HepG2 (cell line): Measurements from ENCODE around the gene BCAM. TPM values are rescaled to one million over a fixed set of nuclear protein-coding genes. Genes with fewer than 3 reads are reported as not detected.

ENCODE experiments used
- AGO2 ChIP-seq: fragments of 200-400 bp; formaldehyde crosslinking; optimal IDR thresholded peaks from 2 replicates; pipeline ENCODE3; 2017; ENCODE audit warnings: mild to moderate bottlenecking, low read depth, low read length, moderate library complexity
- GATA4 ChIP-seq: sonication (generic); IDR thresholded peaks from 2 replicates; pipeline ENCODE4 v1.6.1; 2016; ENCODE audit warnings: antibody characterized with exemption, low read depth, borderline replicate concordance
- HIVEP1 ChIP-seq: sonication (generic); formaldehyde crosslinking; IDR thresholded peaks from 2 replicates; pipeline ENCODE4 v1.4.0; 2020; ENCODE audit warnings: mild to moderate bottlenecking, missing genetic modification reagents
- HMG20A ChIP-seq: IDR thresholded peaks from 2 replicates; pipeline ENCODE4 v1.6.1; 2016; ENCODE audit warnings: borderline replicate concordance
- HNRNPL ChIP-seq: fragments of 200-400 bp; formaldehyde crosslinking; IDR thresholded peaks from 2 replicates; pipeline ENCODE4 v1.6.1; 2017; ENCODE audit warnings: mild to moderate bottlenecking, low read depth, low read length
- KMT2A ChIP-seq: sonication (generic); formaldehyde crosslinking; IDR thresholded peaks from 2 replicates; pipeline ENCODE4 v1.4.0; 2020; ENCODE audit warnings: missing genetic modification reagents
- SAP130 ChIP-seq: IDR thresholded peaks from 2 replicates; pipeline ENCODE4 v1.6.1; 2016; ENCODE audit warnings: low read depth
- SP1 ChIP-seq, 2 experiments: fragments of 450-650 bp in 1 of 2; sonication (generic) in 1 of 2; formaldehyde crosslinking in 1 of 2; IDR thresholded peaks; 2 replicates each; pipeline versions ENCODE4 v1.4.0 to v1.6.1; 2016 to 2020; ENCODE audit warnings: missing genetic modification reagents in 1 of 2
- ZNF326 ChIP-seq: sonication (generic); formaldehyde crosslinking; IDR thresholded peaks from 2 replicates; pipeline ENCODE4 v1.4.0; 2020; ENCODE audit warnings: missing genetic modification reagents, borderline replicate concordance
- ZNF564 ChIP-seq: sonication (generic); formaldehyde crosslinking; IDR thresholded peaks from 2 replicates; pipeline ENCODE4 v1.8.1; 2023; ENCODE audit warnings: mild to moderate bottlenecking, missing genetic modification reagents
- ZNF652 ChIP-seq: IDR thresholded peaks from 2 replicates; pipeline ENCODE4 v1.6.1; 2016; ENCODE audit warnings: low read depth, borderline replicate concordance
- ZNF749 ChIP-seq: sonication (generic); formaldehyde crosslinking; IDR thresholded peaks from 2 replicates; pipeline ENCODE4 v1.8.0; 2022; ENCODE audit warnings: mild to moderate bottlenecking, missing genetic modification reagents, moderate library complexity, borderline replicate concordance
- ZNF761 ChIP-seq: sonication (generic); formaldehyde crosslinking; conservative IDR thresholded peaks from 2 replicates; pipeline ENCODE4 v1.4.0; 2020; ENCODE audit warnings: mild to moderate bottlenecking, missing genetic modification reagents
- polyA plus RNA-seq, 8 experiments: library from polyadenylated mRNA; depleted of rRNA in 3 of 8; stranded (reverse) in 7 of 8; unstranded in 1 of 8; fragments of >200 nt; fragmentation: Illumina TruSeq in 4 of 8; extraction: Trizol in 4 of 8; gene quantifications; 2 replicates each; pipeline versions ENCODE4 v1.2.1 to v1.2.3, GENCODE V29; 2011 to 2016; ENCODE audit warnings: low read depth in 4 of 8, missing spikeins in 1 of 8, mixed read lengths in 1 of 8; ENCODE audit not compliant: insufficient read depth in 1 of 8
- total RNA-seq, 5 experiments: library from RNA; depleted of rRNA; stranded (reverse); fragments of >200 nt; fragmentation: Illumina TruSeq; extraction: Trizol; gene quantifications; 2 replicates each; pipeline ENCODE4 v1.2.3, GENCODE V29; 2016; ENCODE audit warnings: low read depth in 1 of 5
- TF ChIP-seq, protein P1 (sequence below): IDR thresholded peaks from 2 replicates; pipeline ENCODE4 v1.4.0; 2020; ENCODE audit warnings: mild to moderate bottlenecking, missing genetic modification reagents
- TF ChIP-seq, protein P2 (sequence below): sonication (generic); formaldehyde crosslinking; IDR thresholded peaks from 2 replicates; pipeline ENCODE4 v1.9.0; 2021; ENCODE audit warnings: missing genetic modification reagents, mild to moderate bottlenecking, borderline replicate concordance
- TF ChIP-seq, protein P3 (sequence below): IDR thresholded peaks from 2 replicates; pipeline ENCODE4 v1.6.1; 2016; ENCODE audit warnings: mild to moderate bottlenecking
- TF ChIP-seq, protein P4 (sequence below): sonication (generic); formaldehyde crosslinking; IDR thresholded peaks from 2 replicates; pipeline ENCODE4 v1.5.1; 2020; ENCODE audit warnings: mild to moderate bottlenecking, missing genetic modification reagents
- TF ChIP-seq, protein P5 (sequence below): IDR thresholded peaks from 2 replicates; pipeline ENCODE4 v1.6.1; 2012; ENCODE audit warnings: inconsistent platforms

The BCAM gene
- total and polyA plus RNA-seq, 2 of the 13 experiments (the other 11 are each of a cell fraction or from before 2014, with no cell fraction given) = 51.2 to 62.7 TPM

DNA sequence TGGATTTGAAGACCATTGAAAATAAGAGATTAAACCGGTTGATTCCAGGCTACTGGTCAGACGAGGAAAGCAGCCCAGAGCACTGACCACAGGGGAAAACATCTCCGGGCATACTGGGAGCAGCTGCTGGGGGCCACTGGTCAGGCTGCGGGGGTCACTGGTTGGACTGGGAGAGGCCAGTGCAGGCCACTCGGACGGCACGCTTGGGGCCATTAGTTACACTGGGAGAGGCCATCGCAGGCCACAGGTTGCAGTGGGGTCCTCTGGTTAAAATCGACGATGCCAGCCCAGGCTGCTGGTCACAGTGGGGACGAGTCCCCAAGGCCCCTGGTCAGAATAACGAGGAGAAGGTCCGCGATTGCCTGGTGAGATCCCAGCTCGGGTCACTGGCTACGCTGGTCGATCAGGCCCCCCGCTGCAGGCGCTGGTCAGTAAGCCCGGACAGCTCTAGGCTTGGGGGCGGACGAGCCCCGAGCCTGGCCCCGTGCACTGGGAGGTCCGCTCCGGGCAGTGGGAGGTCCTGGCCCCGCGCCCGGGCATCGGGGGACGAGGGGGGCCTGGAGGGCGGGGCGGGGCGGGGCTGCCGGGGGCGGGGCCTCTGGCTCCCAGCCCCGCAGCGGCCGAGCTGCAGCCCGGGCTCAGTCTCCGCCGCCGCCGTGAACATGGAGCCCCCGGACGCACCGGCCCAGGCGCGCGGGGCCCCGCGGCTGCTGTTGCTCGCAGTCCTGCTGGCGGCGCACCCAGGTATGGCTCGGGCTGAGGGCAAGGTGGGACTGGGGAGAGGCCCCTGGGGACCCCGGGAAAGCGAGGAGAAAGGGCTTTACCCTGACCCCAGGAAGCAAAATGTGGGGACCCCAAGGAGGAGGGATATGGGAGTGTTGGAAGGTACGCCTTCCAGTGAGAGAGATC is at the start of gene BCAM (continued):
- TF ChIP-seq, protein P1, sequence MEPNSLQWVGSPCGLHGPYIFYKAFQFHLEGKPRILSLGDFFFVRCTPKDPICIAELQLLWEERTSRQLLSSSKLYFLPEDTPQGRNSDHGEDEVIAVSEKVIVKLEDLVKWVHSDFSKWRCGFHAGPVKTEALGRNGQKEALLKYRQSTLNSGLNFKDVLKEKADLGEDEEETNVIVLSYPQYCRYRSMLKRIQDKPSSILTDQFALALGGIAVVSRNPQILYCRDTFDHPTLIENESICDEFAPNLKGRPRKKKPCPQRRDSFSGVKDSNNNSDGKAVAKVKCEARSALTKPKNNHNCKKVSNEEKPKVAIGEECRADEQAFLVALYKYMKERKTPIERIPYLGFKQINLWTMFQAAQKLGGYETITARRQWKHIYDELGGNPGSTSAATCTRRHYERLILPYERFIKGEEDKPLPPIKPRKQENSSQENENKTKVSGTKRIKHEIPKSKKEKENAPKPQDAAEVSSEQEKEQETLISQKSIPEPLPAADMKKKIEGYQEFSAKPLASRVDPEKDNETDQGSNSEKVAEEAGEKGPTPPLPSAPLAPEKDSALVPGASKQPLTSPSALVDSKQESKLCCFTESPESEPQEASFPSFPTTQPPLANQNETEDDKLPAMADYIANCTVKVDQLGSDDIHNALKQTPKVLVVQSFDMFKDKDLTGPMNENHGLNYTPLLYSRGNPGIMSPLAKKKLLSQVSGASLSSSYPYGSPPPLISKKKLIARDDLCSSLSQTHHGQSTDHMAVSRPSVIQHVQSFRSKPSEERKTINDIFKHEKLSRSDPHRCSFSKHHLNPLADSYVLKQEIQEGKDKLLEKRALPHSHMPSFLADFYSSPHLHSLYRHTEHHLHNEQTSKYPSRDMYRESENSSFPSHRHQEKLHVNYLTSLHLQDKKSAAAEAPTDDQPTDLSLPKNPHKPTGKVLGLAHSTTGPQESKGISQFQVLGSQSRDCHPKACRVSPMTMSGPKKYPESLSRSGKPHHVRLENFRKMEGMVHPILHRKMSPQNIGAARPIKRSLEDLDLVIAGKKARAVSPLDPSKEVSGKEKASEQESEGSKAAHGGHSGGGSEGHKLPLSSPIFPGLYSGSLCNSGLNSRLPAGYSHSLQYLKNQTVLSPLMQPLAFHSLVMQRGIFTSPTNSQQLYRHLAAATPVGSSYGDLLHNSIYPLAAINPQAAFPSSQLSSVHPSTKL (CRISPR knock-in tag) = peak; percentile 33; the same call in 1 of the 2 replicates
- TF ChIP-seq, protein P2, sequence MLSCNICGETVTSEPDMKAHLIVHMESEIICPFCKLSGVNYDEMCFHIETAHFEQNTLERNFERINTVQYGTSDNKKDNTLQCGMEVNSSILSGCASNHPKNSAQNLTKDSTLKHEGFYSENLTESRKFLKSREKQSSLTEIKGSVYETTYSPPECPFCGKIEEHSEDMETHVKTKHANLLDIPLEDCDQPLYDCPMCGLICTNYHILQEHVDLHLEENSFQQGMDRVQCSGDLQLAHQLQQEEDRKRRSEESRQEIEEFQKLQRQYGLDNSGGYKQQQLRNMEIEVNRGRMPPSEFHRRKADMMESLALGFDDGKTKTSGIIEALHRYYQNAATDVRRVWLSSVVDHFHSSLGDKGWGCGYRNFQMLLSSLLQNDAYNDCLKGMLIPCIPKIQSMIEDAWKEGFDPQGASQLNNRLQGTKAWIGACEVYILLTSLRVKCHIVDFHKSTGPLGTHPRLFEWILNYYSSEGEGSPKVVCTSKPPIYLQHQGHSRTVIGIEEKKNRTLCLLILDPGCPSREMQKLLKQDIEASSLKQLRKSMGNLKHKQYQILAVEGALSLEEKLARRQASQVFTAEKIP (CRISPR knock-in tag) = no peak
- TF ChIP-seq HIVEP1 (CRISPR knock-in tag) (peak; percentile 35; the same call in 1 of the 2 replicates), HMG20A (CRISPR knock-in tag) (0 out of 2 replicates have a peak, but pooled peaks have one; percentile 23), ZNF749 (CRISPR knock-in tag) (no peak), ZNF761 (CRISPR knock-in tag) (no peak), ZNF564 (CRISPR knock-in tag) (peak; percentile 3; the same call in 1 of the 2 replicates), ZNF326 (no peak), AGO2 (peak; percentile 39), ZNF652 (no peak), KMT2A (CRISPR knock-in tag) (0 out of 2 replicates have a peak, but pooled peaks have one; percentile 40), SAP130 (CRISPR knock-in tag) (peak; percentile 51; the same call in 1 of the 2 replicates), HNRNPL (0 out of 2 replicates have a peak, but pooled peaks have one; percentile 63), GATA4 (peak; percentile 60; the same call in 1 of the 2 replicates), SP1 (IDR thresholded peaks at IDR 0.05) (no peak), SP1 (CRISPR knock-in tag; IDR thresholded peaks at IDR 0.05) (peak; percentile 63)
- TF ChIP-seq, protein P3, sequence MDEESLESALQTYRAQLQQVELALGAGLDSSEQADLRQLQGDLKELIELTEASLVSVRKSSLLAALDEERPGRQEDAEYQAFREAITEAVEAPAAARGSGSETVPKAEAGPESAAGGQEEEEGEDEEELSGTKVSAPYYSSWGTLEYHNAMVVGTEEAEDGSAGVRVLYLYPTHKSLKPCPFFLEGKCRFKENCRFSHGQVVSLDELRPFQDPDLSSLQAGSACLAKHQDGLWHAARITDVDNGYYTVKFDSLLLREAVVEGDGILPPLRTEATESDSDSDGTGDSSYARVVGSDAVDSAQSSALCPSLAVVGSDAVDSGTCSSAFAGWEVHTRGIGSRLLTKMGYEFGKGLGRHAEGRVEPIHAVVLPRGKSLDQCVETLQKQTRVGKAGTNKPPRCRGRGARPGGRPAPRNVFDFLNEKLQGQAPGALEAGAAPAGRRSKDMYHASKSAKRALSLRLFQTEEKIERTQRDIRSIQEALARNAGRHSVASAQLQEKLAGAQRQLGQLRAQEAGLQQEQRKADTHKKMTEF (CRISPR knock-in tag) = peak; percentile 34
- TF ChIP-seq, protein P4, sequence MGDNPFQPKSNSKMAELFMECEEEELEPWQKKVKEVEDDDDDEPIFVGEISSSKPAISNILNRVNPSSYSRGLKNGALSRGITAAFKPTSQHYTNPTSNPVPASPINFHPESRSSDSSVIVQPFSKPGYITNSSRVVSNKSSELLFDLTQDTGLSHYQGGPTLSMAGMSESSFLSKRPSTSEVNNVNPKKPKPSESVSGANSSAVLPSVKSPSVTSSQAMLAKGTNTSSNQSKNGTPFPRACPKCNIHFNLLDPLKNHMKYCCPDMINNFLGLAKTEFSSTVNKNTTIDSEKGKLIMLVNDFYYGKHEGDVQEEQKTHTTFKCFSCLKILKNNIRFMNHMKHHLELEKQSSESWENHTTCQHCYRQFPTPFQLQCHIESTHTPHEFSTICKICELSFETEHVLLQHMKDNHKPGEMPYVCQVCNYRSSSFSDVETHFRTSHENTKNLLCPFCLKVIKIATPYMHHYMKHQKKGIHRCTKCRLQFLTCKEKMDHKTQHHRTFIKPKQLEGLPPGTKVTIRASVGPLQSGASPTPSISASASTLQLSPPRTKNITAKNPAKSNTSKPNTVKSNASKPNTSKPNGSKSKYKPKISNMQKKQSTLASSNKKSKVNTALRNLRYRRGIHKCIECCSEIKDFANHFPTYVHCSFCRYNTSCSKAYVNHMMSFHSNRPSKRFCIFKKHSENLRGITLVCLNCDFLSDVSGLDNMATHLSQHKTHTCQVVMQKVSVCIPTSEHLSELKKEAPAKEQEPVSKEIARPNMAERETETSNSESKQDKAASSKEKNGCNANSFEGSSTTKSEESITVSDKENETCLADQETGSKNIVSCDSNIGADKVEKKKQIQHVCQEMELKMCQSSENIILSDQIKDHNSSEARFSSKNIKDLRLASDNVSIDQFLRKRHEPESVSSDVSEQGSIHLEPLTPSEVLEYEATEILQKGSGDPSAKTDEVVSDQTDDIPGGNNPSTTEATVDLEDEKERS (CRISPR knock-in tag) = no peak
- TF ChIP-seq, protein P5, sequence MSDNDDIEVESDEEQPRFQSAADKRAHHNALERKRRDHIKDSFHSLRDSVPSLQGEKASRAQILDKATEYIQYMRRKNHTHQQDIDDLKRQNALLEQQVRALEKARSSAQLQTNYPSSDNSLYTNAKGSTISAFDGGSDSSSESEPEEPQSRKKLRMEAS = peak; percentile 40; the same call in 1 of the 2 replicates
